Astrocyte (in vitro differentiated cells and primary cell): ENCODE measurements around the gene HECW1. TPM values are rescaled to one million over a fixed set of nuclear protein-coding genes. Genes with fewer than 3 reads are reported as not detected.

Source experiments
- DNase-seq: peaks from one replicate; pipeline ENCODE4 v3.0.0-alpha.2; 2010; ENCODE audit warnings: low read depth
- FAIRE-seq: peaks from 2 replicates; lab custom pipeline; 2011; peaks lifted over from hg19 to GRCh38; lab: Jason Lieb, UNC
- H2AFZ ChIP-seq: 2 replicates; pipeline ENCODE4 v1.6.0; 2012; ENCODE audit warnings: low read depth, low read length, inconsistent platforms
- H3K27ac ChIP-seq: 2 replicates; pipeline ENCODE4 v1.5.1; 2011; ENCODE audit warnings: low read depth, low read length, inconsistent platforms
- H3K27me3 ChIP-seq: 2 replicates; pipeline ENCODE4 v1.6.0; 2011; ENCODE audit warnings: low read length, inconsistent platforms; ENCODE audit not compliant: insufficient read depth
- H3K36me3 ChIP-seq: 2 replicates; pipeline ENCODE4 v1.5.1; 2011; ENCODE audit warnings: low read length, inconsistent platforms; ENCODE audit not compliant: insufficient read depth
- H3K4me1 ChIP-seq: 2 replicates; pipeline ENCODE4 v1.5.1; 2011; ENCODE audit warnings: low read length, inconsistent platforms; ENCODE audit not compliant: insufficient read depth
- H3K4me2 ChIP-seq: 2 replicates; pipeline ENCODE4 v1.6.0; 2012; ENCODE audit warnings: low read length, inconsistent platforms
- H3K4me3 ChIP-seq: 2 replicates; pipeline ENCODE4 v1.5.1; 2011; ENCODE audit warnings: low read depth, mild to moderate bottlenecking, low read length, inconsistent platforms; ENCODE audit not compliant: insufficient read depth
- H3K79me2 ChIP-seq: 2 replicates; pipeline ENCODE4 v1.6.0; 2012; ENCODE audit warnings: mild to moderate bottlenecking, low read length, inconsistent platforms; ENCODE audit not compliant: insufficient read depth
- H3K9ac ChIP-seq: 2 replicates; pipeline ENCODE4 v1.6.0; 2012; ENCODE audit warnings: mild to moderate bottlenecking, low read length, inconsistent platforms
- H3K9me3 ChIP-seq: 2 replicates; pipeline ENCODE4 v1.5.1; 2012; ENCODE audit warnings: low read depth, mild to moderate bottlenecking, low read length, inconsistent platforms; ENCODE audit not compliant: insufficient read depth
- H4K20me1 ChIP-seq: 2 replicates; pipeline ENCODE4 v1.6.0; 2012; ENCODE audit warnings: low read length, inconsistent platforms; ENCODE audit not compliant: insufficient read depth
- H3K27ac Mint-ChIP-seq: one replicate; pipeline ENCODE4 v1.8.0; 2021; ENCODE audit warnings: mild to moderate bottlenecking, mixed read lengths; ENCODE audit not compliant: unreplicated experiment
- H3K27me3 Mint-ChIP-seq: one replicate; pipeline ENCODE4 v1.8.0; 2021; ENCODE audit warnings: low read depth, mixed read lengths; ENCODE audit not compliant: unreplicated experiment
- H3K36me3 Mint-ChIP-seq: one replicate; pipeline ENCODE4 v1.8.0; 2021; ENCODE audit warnings: low read depth, mixed read lengths; ENCODE audit not compliant: unreplicated experiment
- H3K4me1 Mint-ChIP-seq: one replicate; pipeline ENCODE4 v1.8.0; 2021; ENCODE audit warnings: low read depth, mixed read lengths; ENCODE audit not compliant: unreplicated experiment
- H3K4me3 Mint-ChIP-seq: one replicate; pipeline ENCODE4 v1.8.0; 2021; ENCODE audit warnings: mild to moderate bottlenecking, moderate library complexity, mixed read lengths; ENCODE audit not compliant: unreplicated experiment
- H3K9me3 Mint-ChIP-seq: one replicate; pipeline ENCODE4 v1.8.0; 2021; ENCODE audit warnings: mild to moderate bottlenecking, mixed read lengths; ENCODE audit not compliant: unreplicated experiment
- EZH2 ChIP-seq: IDR thresholded peaks from 2 replicates; pipeline ENCODE4 v1.6.1; 2012; ENCODE audit warnings: mild to moderate bottlenecking, low read length, inconsistent platforms; ENCODE audit not compliant: insufficient read depth
- total RNA-seq: library from RNA; stranded (reverse); gene quantifications from 2 replicates; pipeline ENCODE4 v1.2.1, GENCODE V29; 2021
- TF ChIP-seq, protein P1 (sequence below): IDR thresholded peaks from 2 replicates; pipeline ENCODE4 v1.5.1; 2011; ENCODE audit warnings: low read depth, mild to moderate bottlenecking, inconsistent platforms, low read length, moderate library complexity; ENCODE audit not compliant: insufficient read depth

Gene HECW1
- total RNA-seq, 1 donor from 2014 or later = 3.3 TPM

DNA sequence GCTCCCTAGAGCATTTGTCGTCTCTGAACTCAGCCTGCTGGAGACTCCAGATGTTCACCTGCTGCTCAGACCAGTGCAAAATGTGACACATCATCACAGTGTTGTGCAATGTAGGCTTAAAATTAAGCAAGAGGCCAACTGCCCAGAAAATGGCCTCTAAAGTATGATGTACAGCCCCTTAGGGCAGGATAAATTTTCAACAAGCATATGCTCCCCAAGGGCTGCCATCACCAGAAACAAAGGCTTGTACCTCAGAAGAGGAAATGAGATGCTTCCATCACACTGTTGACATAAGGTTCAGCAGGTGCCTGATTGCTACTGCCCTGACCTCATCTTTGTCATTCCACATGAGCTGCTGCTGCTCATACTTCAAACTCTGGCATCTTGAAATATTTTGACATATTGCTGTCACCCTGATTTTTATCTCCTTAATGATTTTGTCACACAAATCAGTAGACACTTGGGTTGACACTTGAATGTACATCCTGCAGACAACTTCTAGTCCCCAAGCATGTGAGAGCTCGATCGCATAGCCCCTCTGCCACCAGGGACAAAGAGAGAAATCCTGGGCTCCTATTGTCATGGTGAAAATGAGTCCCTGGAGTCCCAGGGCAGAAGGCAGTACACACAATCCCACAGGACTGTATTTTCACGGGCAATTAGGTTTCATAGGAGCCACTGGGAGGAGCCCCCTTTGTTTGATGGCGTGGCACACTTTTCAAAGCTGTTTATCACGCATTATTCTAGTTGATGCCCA, 250.8 kb downstream of the HECW1 start:
- H3K36me3 ChIP-seq = no peaks in the 10 kb centered on the region
- DNase-seq (no peak), FAIRE-seq (no peak)
- no peaks in the 10 kb centered on the region for H3K36me3 Mint-ChIP-seq
- no peak overlapping the region for H3K27ac ChIP-seq
- H3K79me2 ChIP-seq = no peaks in the 10 kb centered on the region
- no peak overlapping the region for H3K4me2 ChIP-seq
- peaks cover 5% of the 10 kb centered on the region for H3K27me3 Mint-ChIP-seq
- no peak for TF ChIP-seq EZH2
- TF ChIP-seq, protein P1, sequence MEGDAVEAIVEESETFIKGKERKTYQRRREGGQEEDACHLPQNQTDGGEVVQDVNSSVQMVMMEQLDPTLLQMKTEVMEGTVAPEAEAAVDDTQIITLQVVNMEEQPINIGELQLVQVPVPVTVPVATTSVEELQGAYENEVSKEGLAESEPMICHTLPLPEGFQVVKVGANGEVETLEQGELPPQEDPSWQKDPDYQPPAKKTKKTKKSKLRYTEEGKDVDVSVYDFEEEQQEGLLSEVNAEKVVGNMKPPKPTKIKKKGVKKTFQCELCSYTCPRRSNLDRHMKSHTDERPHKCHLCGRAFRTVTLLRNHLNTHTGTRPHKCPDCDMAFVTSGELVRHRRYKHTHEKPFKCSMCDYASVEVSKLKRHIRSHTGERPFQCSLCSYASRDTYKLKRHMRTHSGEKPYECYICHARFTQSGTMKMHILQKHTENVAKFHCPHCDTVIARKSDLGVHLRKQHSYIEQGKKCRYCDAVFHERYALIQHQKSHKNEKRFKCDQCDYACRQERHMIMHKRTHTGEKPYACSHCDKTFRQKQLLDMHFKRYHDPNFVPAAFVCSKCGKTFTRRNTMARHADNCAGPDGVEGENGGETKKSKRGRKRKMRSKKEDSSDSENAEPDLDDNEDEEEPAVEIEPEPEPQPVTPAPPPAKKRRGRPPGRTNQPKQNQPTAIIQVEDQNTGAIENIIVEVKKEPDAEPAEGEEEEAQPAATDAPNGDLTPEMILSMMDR = no peak
- no peaks in the 10 kb centered on the region for H3K4me1 Mint-ChIP-seq
- no peak overlapping the region for H3K4me3 Mint-ChIP-seq
- no peak overlapping the region for H3K27ac Mint-ChIP-seq
- no peak overlapping the region for H3K9ac ChIP-seq
- H4K20me1 ChIP-seq = no peaks in the 10 kb centered on the region
- no peak overlapping the region for H2AFZ ChIP-seq
- H3K27me3 ChIP-seq = no peaks in the 10 kb centered on the region
- H3K4me1 ChIP-seq = no peaks in the 10 kb centered on the region
- no peaks in the 10 kb centered on the region for H3K9me3 ChIP-seq
- H3K4me3 ChIP-seq = no peak overlapping the region
- H3K9me3 Mint-ChIP-seq = no peaks in the 10 kb centered on the region

- H3K4me3 Mint-ChIP-seq = no peak overlapping the region
- TF ChIP-seq, protein P1 = no peak
- no peak for TF ChIP-seq EZH2
- Histone ChIP-seq H3K36me3 (no peaks in the 10 kb centered on the region), H2AFZ (no peak overlapping the region), H3K27ac (no peak overlapping the region), H3K79me2 (no peaks in the 10 kb centered on the region), H3K27me3 (no peaks in the 10 kb centered on the region), H3K4me3 (no peak overlapping the region), H3K4me1 (no peaks in the 10 kb centered on the region), H3K4me2 (no peak overlapping the region), H3K9me3 (no peaks in the 10 kb centered on the region), H4K20me1 (no peaks in the 10 kb centered on the region), H3K9ac (no peak overlapping the region)
- no peaks in the 10 kb centered on the region for H3K36me3 Mint-ChIP-seq
- H3K27me3 Mint-ChIP-seq = peaks cover 5% of the 10 kb centered on the region
- no peak for DNase-seq
- no peak overlapping the region for H3K27ac Mint-ChIP-seq
- no peak for FAIRE-seq
- H3K4me1 Mint-ChIP-seq = no peaks in the 10 kb centered on the region
- H3K9me3 Mint-ChIP-seq = no peaks in the 10 kb centered on the region
These were observed 251.9 kb downstream of the HECW1 start for GRCh38 chr7:43364391-43364790.

DNA sequence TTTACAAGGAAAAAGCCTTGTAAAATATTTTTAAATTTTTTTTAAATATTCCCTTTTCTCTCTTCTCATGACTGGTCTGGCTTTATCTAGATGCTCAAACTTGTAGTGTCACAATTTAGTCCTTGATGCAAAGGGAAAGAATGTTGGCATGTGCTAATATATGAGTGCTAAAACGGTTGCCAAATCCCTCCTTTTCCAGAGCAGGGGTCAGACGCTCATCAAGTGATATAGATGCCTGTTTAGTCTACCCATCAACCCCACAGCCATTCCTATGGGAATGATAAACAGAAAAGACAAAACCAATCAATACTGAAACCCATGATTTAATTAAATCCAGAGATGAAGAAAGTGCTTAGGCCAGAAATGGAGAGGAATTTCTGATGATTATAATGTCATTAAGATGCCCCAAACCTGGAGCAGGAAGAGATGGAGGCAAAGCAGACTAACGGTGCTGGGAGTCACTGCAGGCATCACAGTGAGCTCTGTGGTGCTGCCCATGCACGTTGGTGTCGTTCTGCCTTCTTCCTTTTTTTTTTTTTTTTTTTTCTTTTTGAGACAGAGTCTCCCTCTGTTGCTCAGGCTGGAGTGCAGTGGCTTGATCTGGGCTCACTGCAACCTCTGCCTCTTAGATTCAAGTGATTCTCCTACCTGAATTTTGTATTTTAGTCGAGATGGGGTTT, 260.4 kb downstream of the HECW1 start:
- Histone ChIP-seq H2AFZ (no peak overlapping the region), H3K4me2 (no peak overlapping the region), H3K9me3 (no peaks in the 10 kb centered on the region), H3K27me3 (no peaks in the 10 kb centered on the region), H3K4me3 (no peak overlapping the region), H3K79me2 (no peaks in the 10 kb centered on the region), H3K27ac (no peak overlapping the region), H3K4me1 (no peaks in the 10 kb centered on the region), H3K9ac (no peak overlapping the region), H4K20me1 (no peaks in the 10 kb centered on the region), H3K36me3 (no peaks in the 10 kb centered on the region)
- Mint-ChIP-seq H3K27ac (no peak overlapping the region), H3K9me3 (no peaks in the 10 kb centered on the region), H3K4me1 (no peaks in the 10 kb centered on the region), H3K27me3 (peaks cover 2% of the 10 kb centered on the region), H3K36me3 (no peaks in the 10 kb centered on the region), H3K4me3 (no peak overlapping the region)
- no peak for DNase-seq
- TF ChIP-seq EZH2 = no peak
- TF ChIP-seq, protein P1 = no peak
- no peak for FAIRE-seq
